Hepatocyte (in vitro differentiated cells): Measurements from ENCODE around the gene TRPC4AP.

Source experiments
- EZH2 ChIP-seq: fragments of 200-600 bp; sonication (generic); IDR thresholded peaks from 2 replicates; pipeline ENCODE4 v1.6.1; 2016; ENCODE audit warnings: antibody characterized with exemption, mild to moderate bottlenecking, borderline replicate concordance
- EZH2phosphoT487 ChIP-seq: fragments of 200-600 bp; sonication (generic); IDR thresholded peaks from one replicate; pipeline ENCODE4 v1.6.1; 2018; ENCODE audit warnings: antibody characterized with exemption, mild to moderate bottlenecking, low read depth, moderate library complexity; ENCODE audit not compliant: unreplicated experiment, severe bottlenecking
- TF ChIP-seq, protein P1 (sequence below): fragments of 200-600 bp; sonication (generic); IDR thresholded peaks from 2 replicates; pipeline ENCODE4 v1.5.1; 2016; ENCODE audit warnings: antibody characterized with exemption, mild to moderate bottlenecking; ENCODE audit not compliant: poor library complexity

DNA sequence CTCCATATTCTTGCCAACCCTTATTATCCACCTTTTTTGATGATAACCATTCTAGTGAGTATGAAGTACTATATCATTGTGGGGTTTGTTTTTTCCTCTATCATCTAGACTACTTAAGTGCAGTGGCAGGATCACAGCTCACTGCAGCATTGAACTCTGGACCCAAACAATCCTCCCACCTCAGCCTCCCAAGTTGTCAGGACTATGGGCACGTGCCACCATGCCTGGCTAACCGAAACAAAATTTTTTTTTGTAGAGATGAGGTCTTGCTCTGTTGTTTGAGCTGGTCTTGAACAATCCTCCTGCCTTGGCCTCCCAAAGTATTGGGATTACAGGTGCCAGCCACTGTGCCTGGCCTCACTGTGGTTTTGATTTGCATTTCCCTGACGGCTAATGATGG, 67.5 kb downstream of the TRPC4AP start:
- TF ChIP-seq EZH2 (no peak), EZH2phosphoT487 (no peak)
- TF ChIP-seq, protein P1, sequence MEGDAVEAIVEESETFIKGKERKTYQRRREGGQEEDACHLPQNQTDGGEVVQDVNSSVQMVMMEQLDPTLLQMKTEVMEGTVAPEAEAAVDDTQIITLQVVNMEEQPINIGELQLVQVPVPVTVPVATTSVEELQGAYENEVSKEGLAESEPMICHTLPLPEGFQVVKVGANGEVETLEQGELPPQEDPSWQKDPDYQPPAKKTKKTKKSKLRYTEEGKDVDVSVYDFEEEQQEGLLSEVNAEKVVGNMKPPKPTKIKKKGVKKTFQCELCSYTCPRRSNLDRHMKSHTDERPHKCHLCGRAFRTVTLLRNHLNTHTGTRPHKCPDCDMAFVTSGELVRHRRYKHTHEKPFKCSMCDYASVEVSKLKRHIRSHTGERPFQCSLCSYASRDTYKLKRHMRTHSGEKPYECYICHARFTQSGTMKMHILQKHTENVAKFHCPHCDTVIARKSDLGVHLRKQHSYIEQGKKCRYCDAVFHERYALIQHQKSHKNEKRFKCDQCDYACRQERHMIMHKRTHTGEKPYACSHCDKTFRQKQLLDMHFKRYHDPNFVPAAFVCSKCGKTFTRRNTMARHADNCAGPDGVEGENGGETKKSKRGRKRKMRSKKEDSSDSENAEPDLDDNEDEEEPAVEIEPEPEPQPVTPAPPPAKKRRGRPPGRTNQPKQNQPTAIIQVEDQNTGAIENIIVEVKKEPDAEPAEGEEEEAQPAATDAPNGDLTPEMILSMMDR = no peak
